A549 treated with AZD9567 at 1 μM for 4 hours (cell line): Measurements from ENCODE around the gene ACAT1. TPM values are rescaled to one million over a fixed set of nuclear protein-coding genes. Genes with fewer than 3 reads are reported as not detected.

ENCODE experiments used
- total RNA-seq: library from RNA; stranded (reverse); fragments of 200-300 nt; extraction: Qiagen RNA extraction; gene quantifications from 5 replicates; pipeline ENCODE4 v1.2.3, GENCODE V29; 2022; ENCODE audit not compliant: insufficient read depth

The ACAT1 gene
- 53.8 to 65.9 TPM (median 65.6 TPM) in 5 replicates for total RNA-seq

GRCh38 chr11:108121274-108122155 is at the start of gene ACAT1:
ACAT1 (plus strand) TSS chr11:108121567; CDS start chr11:108121607, 40 bp downstream.

Other genes with a start within 250 kb of the ACAT1 start
- 0.33 to 0.64 TPM (median 0.48 TPM) in 4 of 5 replicates, not detected in the other for gene RAB39A, start 193.1 kb upstream of the ACAT1 start, total RNA-seq
- gene CUL5, start 112.7 kb upstream of the ACAT1 start, total RNA-seq, result 7.7 to 10.4 TPM (median 9.8 TPM) in 5 replicates
- gene NPAT, start 101.1 kb downstream of the ACAT1 start, total RNA-seq, result 4.0 to 6.5 TPM (median 4.8 TPM) in 5 replicates
- 6.9 to 24.1 TPM (median 8.9 TPM) in 5 replicates for gene ATM, start 101.5 kb downstream of the ACAT1 start, total RNA-seq